Neuronal stem cell (in vitro differentiated cells): ENCODE measurements around the gene PTPDC1.
"Not testable (repeated sequence)": the region's sequence is repeated elsewhere in the genome, so short reads cannot be mapped to it uniquely, and the experiment has no call there.

Experiments
- DNase-seq: peaks from one replicate; pipeline ENCODE4 v3.0.0-alpha.2; 2013; ENCODE audit warnings: low spot score
- H2AFZ ChIP-seq: one replicate; pipeline ENCODE4 v1.6.1; 2013; ENCODE audit warnings: mild to moderate bottlenecking, low read length, inconsistent platforms
- H2AK5ac ChIP-seq: 2 replicates; pipeline ENCODE4 v1.6.1; 2013; ENCODE audit warnings: low read depth, mild to moderate bottlenecking, inconsistent platforms, low read length, moderate library complexity, mixed read lengths
- H2BK120ac ChIP-seq: 2 replicates; pipeline ENCODE4 v1.6.1; 2013; ENCODE audit warnings: low read depth, mild to moderate bottlenecking, inconsistent platforms, low read length, moderate library complexity, mixed read lengths
- H2BK12ac ChIP-seq: one replicate; pipeline ENCODE4 v1.6.1; 2013; ENCODE audit warnings: low read length, inconsistent platforms
- H2BK15ac ChIP-seq: 2 replicates; pipeline ENCODE4 v1.6.1; 2013; ENCODE audit warnings: mild to moderate bottlenecking, low read length, inconsistent platforms, mixed read lengths
- H2BK5ac ChIP-seq: one replicate; pipeline ENCODE4 v1.6.1; 2013; ENCODE audit warnings: inconsistent platforms, mild to moderate bottlenecking, low read length, moderate library complexity
- H3K14ac ChIP-seq: one replicate; pipeline ENCODE4 v1.6.1; 2013; ENCODE audit warnings: low read length, inconsistent platforms
- H3K18ac ChIP-seq: 2 replicates; pipeline ENCODE4 v1.6.1; 2013; ENCODE audit warnings: low read length, inconsistent platforms
- H3K23ac ChIP-seq: 2 replicates; pipeline ENCODE4 v1.6.1; 2013; ENCODE audit warnings: low read depth, mild to moderate bottlenecking, mixed read lengths, low read length, inconsistent platforms; ENCODE audit not compliant: poor library complexity
- H3K27ac ChIP-seq: replicated peaks from 3 replicates; pipeline ENCODE4 v1.5.1; 2013; ENCODE audit warnings: low read length, inconsistent platforms
- H3K27me3 ChIP-seq, 3 experiments: 2 replicates each; pipeline ENCODE4 v1.6.1; 2013; ENCODE audit warnings: low read length in 3 of 3, mild to moderate bottlenecking in 2 of 3, inconsistent platforms in 1 of 3, low read depth in 1 of 3, mixed read lengths in 1 of 3, moderate library complexity in 1 of 3; ENCODE audit not compliant: control insufficient read depth in 3 of 3, insufficient read depth in 3 of 3
- H3K36me3 ChIP-seq, 2 donors: replicated peaks in 1 of 2; 2 replicates each; pipeline ENCODE4 v1.6.1; 2013; ENCODE audit warnings: low read length in 2 of 2; ENCODE audit not compliant: control insufficient read depth in 2 of 2, insufficient read depth in 2 of 2
- H3K4ac ChIP-seq: 2 replicates; pipeline ENCODE4 v1.6.1; 2013; ENCODE audit warnings: inconsistent platforms, mild to moderate bottlenecking, low read length, moderate library complexity
- H3K4me1 ChIP-seq, 2 donors: 1 replicate in 1 of 2; 2 replicates in 1 of 2; pipeline ENCODE4 v1.6.1; 2013; ENCODE audit warnings: low read length in 2 of 2, low read depth in 1 of 2; ENCODE audit not compliant: control insufficient read depth in 2 of 2, insufficient read depth in 1 of 2
- H3K4me2 ChIP-seq: one replicate; pipeline ENCODE4 v1.6.1; 2013; ENCODE audit warnings: mild to moderate bottlenecking, low read length, inconsistent platforms; ENCODE audit not compliant: insufficient read depth, poor library complexity, severe bottlenecking
- H3K4me3 ChIP-seq, 2 donors: 2 replicates each; pipeline ENCODE4 v1.5.1; 2013; ENCODE audit warnings: low read length in 2 of 2, mild to moderate bottlenecking in 2 of 2, inconsistent platforms in 1 of 2, moderate library complexity in 1 of 2
- H3K79me1 ChIP-seq: one replicate; pipeline ENCODE4 v1.6.1; 2013; ENCODE audit warnings: low read depth, mild to moderate bottlenecking, inconsistent platforms, low read length, moderate library complexity
- H3K9ac ChIP-seq: one replicate; pipeline ENCODE4 v1.6.1; 2013; ENCODE audit warnings: mild to moderate bottlenecking, low read depth, low read length, inconsistent platforms; ENCODE audit not compliant: poor library complexity
- H3K9me3 ChIP-seq, 2 donors: replicated peaks in 1 of 2; 2 replicates each; pipeline versions ENCODE3 to v1.6.1; 2013; ENCODE audit warnings: low read length in 2 of 2, mild to moderate bottlenecking in 2 of 2, inconsistent platforms in 1 of 2, low read depth in 1 of 2, mixed read lengths in 1 of 2, moderate library complexity in 1 of 2; ENCODE audit not compliant: control insufficient read depth in 2 of 2, insufficient read depth in 1 of 2
- H4K8ac ChIP-seq: one replicate; pipeline ENCODE4 v1.6.1; 2013; ENCODE audit warnings: low read depth, mild to moderate bottlenecking, inconsistent platforms, low read length, moderate library complexity
- H4K91ac ChIP-seq: one replicate; pipeline ENCODE4 v1.6.1; 2013; ENCODE audit warnings: low read length, low read depth, mild to moderate bottlenecking, inconsistent platforms; ENCODE audit not compliant: poor library complexity
- WGBS, 2 donors: extraction: QIAGEN DNeasy Blood & Tissue Kit; methylation state at CpG; one replicate each; pipeline ENCODE4 v1.1.7; 2013; ENCODE audit warnings: missing lambda C conversion rate in 2 of 2, mixed read lengths in 1 of 2; ENCODE audit not compliant: insufficient read length in 2 of 2, insufficient replicate concordance in 1 of 2; ENCODE audit errors: extremely low coverage in 2 of 2; 5-methylcytosine and 5-hydroxymethylcytosine counted together

Gene PTPDC1

GRCh38 chr9:94085062-94085639 lies 887 bp downstream of the PTPDC1 start:
- Histone ChIP-seq H2BK120ac (no peak overlapping the region), H3K9ac (no peak overlapping the region), H3K27ac (no peak overlapping the region), H3K36me3 (peaks cover 2 to 22% of the 10 kb centered on the region in 2 donors), H3K4me2 (no peak overlapping the region), H3K79me1 (no peaks in the 10 kb centered on the region), H3K18ac (no peak overlapping the region), H3K4me3 (no peak overlapping the region), H4K8ac (no peak overlapping the region), H3K9me3 (no peaks in the 10 kb centered on the region), H3K4ac (no peak overlapping the region), H3K27me3 (no peaks in the 10 kb centered on the region), H2BK12ac (no peak overlapping the region), H2AK5ac (no peak overlapping the region), H2BK15ac (no peak overlapping the region), H3K14ac (no peak overlapping the region), H2AFZ (no peak overlapping the region), H3K4me1 (peaks cover 10 to 19% of the 10 kb centered on the region in 2 donors), H3K23ac (no peak overlapping the region), H4K91ac (no peak overlapping the region), H2BK5ac (no peak overlapping the region)
- DNase-seq = no peak
- no CpG with 5 or more reads among the region's 6 CpGs for WGBS, 2 donors

GRCh38 chr9:94086486-94087345 lies 2.5 kb downstream of the PTPDC1 start:
- Histone ChIP-seq H3K4me3 (no peak overlapping the region), H3K4ac (no peak overlapping the region), H4K91ac (no peak overlapping the region), H3K9ac (no peak overlapping the region), H2AFZ (no peak overlapping the region), H2BK15ac (no peak overlapping the region), H3K27me3 (no peaks in the 10 kb centered on the region), H2AK5ac (no peak overlapping the region), H3K4me2 (no peak overlapping the region), H3K4me1 (peaks cover 10 to 19% of the 10 kb centered on the region in 2 donors), H3K27ac (no peak overlapping the region), H3K23ac (no peak overlapping the region), H3K18ac (no peak overlapping the region), H4K8ac (no peak overlapping the region), H2BK12ac (no peak overlapping the region), H2BK5ac (no peak overlapping the region), H3K79me1 (no peaks in the 10 kb centered on the region), H2BK120ac (no peak overlapping the region), H3K36me3 (peaks cover 2 to 22% of the 10 kb centered on the region in 2 donors), H3K14ac (no peak overlapping the region), H3K9me3 (no peaks in the 10 kb centered on the region)
- no CpG with 5 or more reads among the region's 3 CpGs for WGBS, 2 donors
- no peak for DNase-seq

- DNase-seq, H2AK5ac ChIP-seq: not testable (repeated sequence)
- WGBS, 2 donors = no CpG with 5 or more reads among the region's 33 CpGs
These were observed 10.2 kb downstream of the PTPDC1 start for GRCh38 chr9:94094219-94095145.

More at GRCh38 chr9:94094219-94095145, 10.2 kb downstream of the PTPDC1 start:
- not testable (repeated sequence) for H4K8ac ChIP-seq, H3K4me1 ChIP-seq, H2BK12ac ChIP-seq, H3K9ac ChIP-seq, H3K18ac ChIP-seq, H2BK5ac ChIP-seq, H3K9me3 ChIP-seq, H4K91ac ChIP-seq, H3K4ac ChIP-seq, H3K14ac ChIP-seq, H3K79me1 ChIP-seq, H2BK15ac ChIP-seq, H3K27me3 ChIP-seq, H3K27ac ChIP-seq, H3K23ac ChIP-seq, H3K4me3 ChIP-seq, H2BK120ac ChIP-seq
- Histone ChIP-seq H3K36me3 (peaks cover 0 to 32% of the 10 kb centered on the region in 2 donors), H3K4me2 (peak overlapping the region; percentile 12), H2AFZ (peak overlapping the region; percentile 69)
